NCI-H82 (cell line): ENCODE data around the gene SNTN.

Experiments
- DNase-seq: peaks from one replicate; lab custom pipeline; 2025; lab: John Stamatoyannopoulos, UW

Gene SNTN

GRCh38 chr3:63674586-63674985 is 22.1 kb downstream of the SNTN start:
- no peak for DNase-seq

DNA sequence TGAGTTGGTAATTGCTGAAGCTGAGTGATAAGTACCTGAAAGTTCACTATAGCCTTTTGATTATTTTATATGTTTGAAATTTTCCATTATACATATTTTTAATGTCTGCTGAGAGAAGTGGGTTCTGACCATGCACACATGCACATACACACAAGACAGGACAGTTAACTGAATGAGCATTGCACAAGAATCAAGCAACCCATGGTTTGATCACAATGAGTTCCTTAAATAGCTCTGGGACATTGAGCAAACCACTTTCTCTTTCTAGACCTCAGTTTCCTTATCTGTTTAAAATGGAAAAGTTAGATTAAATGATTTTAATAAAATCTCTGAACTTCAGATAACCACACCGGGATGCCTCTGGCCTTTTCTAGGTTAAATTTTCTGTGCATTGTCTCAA is 26.7 kb downstream of the SNTN start:
- DNase-seq = no peak

DNA sequence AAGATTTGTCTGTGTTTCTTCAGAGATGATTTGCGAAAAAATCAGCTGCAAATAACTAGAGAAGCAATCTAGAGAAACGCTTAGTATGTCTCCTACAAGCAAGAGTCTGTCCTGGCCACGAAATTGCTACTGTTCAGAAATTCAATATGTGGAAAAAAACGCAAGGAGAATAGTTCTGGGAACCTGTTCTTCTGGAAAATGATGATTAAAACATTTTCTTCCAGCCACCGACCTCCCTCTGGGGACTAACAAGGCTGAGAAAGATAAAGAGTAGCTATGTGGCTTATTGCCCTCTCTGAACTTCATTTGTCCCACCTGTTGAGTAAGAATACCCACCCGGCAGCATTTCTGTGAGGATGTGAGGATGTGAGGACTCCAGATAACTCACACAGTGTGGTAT is 31.6 kb downstream of the SNTN start:
- no peak for DNase-seq

GRCh38 chr3:63685340-63685739 is 32.9 kb downstream of the SNTN start:
- no peak for DNase-seq

- no peak for DNase-seq
These were observed 35.1 kb downstream of the SNTN start for GRCh38 chr3:63687278-63688225.

DNA sequence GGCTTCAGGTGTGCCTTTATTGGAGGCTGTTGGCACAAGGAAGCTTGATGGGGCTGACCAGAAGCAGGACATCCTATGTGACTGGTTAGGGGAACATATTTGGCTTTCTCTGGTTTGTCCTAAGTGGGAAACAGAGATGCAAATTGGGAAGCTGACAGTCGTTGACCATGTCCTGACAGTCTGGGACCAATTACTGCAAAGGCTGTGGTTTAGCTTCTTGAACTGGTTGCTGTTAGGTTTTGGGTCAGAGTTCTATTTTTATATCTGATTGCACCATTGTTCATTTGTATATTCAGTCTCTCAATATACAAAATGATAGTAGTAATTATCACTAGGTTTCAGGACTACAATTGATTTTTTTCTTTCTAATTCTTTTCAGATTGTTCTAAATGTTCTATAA is 36.8 kb downstream of the SNTN start:
- no peak for DNase-seq

DNA sequence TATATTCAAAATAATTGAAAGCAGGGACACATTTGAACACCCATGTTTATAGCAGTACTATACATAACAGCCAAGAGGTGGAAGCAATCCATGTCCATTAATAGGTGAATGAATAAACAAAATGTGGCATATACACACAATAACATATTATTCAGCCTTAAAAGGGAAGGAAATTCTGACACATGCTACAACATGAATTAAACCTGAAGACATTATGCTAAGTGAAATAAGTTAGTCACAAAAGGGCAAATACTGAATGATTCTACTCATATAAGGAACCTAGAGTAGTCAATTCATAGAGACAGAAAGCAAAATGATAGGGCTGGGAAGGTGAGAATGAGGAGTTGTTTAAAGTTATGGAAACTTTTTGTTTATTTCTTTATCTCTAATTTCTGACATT is 40.9 kb downstream of the SNTN start:
- DNase-seq = no peak

GRCh38 chr3:63705092-63705645 is 52.7 kb downstream of the SNTN start:
- DNase-seq = no peak

- no peak for DNase-seq
These were observed 54.0 kb downstream of the SNTN start for GRCh38 chr3:63706321-63707085.

GRCh38 chr3:63707731-63708130 is 55.3 kb downstream of the SNTN start:
- no peak for DNase-seq

DNA sequence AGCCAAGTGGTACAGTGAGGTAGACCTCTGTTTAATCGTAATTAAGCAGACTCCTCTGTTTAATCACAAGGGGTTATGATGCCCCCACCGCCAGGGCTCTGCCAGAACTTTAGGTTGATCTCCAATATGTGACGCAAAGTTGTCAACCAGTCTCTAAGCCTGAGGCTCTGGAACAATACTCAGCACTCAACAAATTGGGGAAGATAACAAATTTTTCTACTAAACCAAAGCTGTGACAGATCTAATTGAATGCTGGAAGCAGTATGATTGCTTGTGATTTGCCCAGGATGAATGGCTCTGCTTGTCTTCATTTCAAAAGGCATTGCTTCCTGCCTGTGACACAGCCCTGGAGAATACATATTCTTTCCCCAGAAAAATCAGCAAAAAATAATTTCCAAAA is 57.1 kb downstream of the SNTN start:
- no peak for DNase-seq
